Bone marrow (tissue), 2 donors: ENCODE results near the gene FBXW8.
"Not testable (repeated sequence)": the region's sequence is repeated elsewhere in the genome, so short reads cannot be mapped to it uniquely, and the experiment has no call there.

Experiments
- DNase-seq, 2 donors: peaks; one replicate each; lab custom pipeline; 2025; lab: John Stamatoyannopoulos, UW

FBXW8 gene

DNA sequence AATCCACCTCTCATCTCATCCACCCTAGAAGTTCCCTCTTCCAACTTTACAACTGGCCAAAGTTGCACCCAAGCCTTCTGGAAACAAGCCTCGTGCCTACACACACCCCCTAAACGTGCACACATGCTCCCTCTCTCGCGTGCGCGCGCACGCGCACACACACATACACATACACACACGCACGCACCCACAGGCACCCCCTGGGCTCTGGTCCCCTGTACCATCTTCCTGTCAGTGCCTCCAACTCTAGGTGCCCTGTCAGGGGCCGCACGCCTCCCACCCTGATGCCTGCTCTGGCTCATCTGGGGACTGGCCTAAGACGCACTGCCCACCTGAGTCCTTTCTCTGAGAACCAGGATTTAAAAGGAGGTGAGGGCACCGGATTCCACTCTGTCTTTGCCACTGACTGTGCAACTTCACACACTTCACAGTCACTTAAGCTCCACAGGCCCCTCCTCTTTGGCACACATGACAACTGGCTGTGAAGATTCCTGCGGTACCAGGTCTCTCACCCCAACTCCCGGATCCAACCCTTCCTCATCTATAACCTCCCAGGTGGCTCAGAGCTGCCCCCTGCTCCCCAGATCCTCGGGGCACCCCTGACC lies 142.9 kb downstream of the FBXW8 start:
- DNase-seq, result no peak

DNA sequence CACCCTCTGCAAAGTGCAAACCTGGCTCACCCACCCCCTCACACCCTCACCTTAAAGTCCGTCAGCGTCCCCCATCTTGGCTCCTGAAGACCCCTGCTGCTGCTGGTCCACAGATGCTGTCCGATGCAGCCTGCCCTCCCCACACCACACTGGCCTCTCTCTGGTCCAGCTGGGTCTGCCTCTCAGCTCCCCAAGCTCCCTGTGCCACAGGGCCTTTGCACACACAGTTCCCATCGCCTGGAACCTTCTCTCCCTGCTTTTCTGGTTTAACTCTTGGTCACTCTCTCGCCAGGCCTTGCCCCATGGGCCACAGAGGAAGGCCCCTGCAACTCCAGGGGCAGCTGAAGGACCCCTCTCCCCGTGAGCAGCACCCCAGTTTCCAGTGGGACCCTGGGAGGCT lies 143.5 kb downstream of the FBXW8 start:
- no peak for DNase-seq

DNA sequence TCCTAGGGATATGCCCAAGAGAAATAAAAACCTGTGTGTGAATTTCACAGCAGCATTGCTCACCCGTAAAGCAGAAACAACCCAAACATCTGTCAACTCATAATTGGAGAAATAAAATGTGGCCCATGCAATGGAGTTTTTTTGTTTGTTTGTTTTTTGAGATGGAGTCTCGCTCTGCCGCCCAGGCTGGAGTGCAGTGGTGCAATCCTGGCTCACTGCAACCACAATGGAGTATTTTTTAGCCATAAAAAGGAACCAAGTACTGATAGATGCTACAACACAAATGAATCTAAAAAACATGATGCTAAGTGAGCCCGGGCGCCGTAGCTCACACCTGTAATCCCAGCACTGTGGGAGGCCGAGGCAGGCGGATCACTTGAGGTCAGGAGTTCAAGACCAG lies 146.9 kb downstream of the FBXW8 start:
- DNase-seq, result not testable (repeated sequence)

DNA sequence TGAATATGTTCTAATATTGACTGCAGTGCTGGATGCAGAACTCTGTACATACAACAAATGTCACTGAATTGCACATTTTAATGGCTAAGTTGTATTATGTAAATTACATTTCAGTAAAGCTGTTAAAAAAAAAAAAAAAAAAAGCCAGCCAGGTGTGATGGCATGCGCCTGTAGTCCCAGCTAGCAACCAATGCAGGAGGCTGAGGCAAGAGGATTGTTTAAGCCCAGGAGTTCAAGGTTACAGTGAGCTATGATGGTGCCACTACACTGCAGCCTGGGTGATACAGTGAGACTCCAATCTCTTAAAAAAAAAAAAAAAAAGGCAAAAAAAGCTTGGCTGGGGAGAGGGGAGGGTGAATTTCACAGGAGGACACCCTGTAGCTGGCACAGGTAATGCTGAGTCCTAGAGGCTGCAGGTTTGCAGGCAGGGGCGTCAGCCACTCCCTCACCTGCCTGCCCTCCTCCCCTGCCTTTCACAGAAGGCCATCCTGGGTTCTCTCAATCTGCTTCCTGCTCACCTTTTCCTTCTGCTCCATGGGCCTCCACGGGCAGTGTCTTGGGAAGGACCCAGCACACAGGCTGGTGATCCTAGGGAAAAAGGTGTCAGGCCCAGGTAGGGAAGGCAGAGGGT lies 147.8 kb downstream of the FBXW8 start:
- no peak for DNase-seq

DNA sequence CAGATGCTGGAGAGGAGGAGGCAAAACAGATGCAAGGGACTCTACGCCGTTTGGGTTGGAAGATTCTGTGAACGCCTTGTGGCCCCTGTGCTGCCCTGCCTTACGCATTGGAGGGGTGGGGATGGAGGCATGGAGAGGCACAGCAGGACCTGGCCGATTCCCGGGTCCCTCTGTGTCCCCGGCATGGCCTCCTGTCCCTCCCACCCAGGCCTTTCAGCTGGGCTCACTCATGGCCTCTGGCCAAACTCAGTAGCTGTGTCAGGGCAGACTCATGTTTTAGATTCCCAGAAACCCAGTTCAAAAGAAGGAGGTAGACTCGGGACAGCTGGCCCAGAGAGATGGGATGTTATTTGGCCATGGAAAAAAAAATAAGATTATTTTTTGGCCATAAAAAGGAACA lies 148.4 kb downstream of the FBXW8 start:
- DNase-seq, result no peak

DNA sequence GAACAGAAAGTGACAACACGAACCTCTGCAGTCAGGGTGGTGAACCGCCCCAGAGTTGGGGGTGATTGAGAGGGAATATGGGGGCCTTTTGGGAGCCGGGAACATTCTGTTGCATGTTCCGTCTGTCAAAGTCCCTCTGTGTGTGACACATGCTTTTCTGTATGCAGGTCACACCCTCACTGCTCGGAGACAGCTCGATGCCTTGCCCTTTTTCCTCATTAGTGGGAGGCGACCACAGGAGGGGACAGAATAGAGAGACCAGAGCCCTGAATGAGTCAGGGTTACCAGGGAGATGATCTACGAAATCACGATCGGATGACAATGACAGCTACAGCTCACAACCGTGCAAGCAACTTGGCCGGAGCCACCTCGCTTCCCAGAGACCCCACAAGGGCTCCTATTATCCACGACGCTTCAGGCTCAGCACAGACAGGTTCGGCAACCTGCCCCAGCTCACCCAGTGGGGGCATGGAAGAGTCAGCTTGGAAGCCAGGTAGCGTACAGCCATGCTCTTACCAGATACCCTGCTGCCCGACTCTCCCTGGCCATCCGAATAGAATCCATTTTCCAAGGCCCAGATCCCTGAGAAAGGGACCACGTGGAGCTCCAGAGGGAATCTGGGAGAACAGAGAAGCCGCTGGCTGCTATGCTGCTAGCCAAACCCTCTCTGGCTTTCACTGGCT lies 149.6 kb downstream of the FBXW8 start:
- no peak for DNase-seq

DNA sequence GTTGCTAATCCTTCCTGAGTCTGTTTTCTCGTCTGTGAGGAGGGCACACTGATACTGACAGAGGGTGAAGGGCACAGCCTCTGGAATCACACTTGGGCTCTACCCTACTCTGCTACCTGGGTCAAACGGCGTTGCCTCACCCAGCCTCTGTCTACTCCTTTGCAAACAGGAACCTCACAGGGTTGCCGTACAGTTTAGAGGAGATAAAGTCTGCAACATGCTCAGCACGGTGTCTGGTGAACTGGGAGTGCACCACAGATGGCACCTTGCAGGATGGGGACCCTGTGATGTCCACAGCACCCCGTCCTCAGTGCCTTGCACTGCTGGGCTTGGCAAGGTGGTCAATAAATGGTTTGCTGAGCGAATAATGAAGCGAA lies 150.2 kb downstream of the FBXW8 start:
- DNase-seq, result no peak

DNA sequence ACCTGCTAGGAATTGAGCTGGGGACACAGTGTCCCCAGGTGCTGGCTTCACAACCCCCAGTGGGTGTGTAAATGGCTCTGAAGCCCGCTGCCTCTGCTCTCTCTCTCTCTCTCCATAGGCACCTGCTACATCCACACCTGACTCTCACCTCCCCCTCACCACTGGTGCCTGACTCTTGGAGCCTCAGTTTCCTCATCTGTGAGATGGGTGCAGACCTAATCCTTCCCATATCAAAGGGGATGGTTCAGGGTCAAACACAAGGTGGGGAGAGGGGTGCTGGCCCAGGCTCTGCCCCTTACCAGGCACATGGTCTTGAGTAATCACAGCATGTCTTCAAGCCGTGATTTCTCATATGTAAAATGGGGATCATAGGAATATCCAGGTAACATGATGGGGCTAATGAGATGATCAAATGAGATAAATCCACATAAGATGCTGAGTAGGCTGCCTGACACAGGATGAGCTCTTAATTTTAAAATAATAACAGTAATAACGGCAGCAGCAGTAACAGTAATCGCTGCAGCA lies 150.9 kb downstream of the FBXW8 start:
- DNase-seq, result no peak

DNA sequence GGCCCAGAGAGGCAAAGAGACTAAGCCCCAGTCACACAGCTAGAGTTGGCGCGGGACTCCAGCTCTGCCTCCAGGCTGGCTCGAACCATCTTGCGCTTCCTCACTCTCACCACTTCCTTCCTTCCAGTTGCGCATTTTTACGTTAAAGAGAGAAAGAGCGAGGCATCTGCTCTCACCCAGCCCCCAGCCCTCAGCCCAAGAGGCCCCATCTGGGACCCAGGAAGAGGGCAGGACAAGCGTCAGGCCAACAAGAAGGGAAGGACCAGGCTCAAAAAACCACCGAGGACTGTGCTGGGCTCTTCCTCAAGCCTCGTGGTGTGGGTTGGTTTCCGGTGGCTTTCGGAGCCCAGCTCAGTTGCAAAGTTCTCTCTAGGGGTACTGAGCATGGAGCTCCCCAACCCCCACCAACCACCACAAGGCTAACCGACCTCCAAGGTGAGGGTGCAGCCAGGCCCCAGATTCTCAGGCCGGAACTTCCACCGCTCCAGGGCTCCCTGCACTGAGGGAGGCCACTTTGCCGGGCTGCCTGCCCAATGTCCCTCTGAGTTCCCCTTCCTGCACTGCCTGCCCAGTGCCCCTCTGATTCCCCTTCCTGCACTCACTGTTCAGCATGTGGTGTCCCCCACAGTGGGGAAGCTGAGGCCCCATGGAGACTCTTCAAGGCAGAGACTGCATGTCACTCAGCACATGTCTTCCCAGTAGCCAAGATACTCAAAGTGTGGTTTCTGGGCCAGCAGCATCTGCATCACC lies 152.6 kb downstream of the FBXW8 start:
- DNase-seq, result peak; percentile 20 to 33

DNA sequence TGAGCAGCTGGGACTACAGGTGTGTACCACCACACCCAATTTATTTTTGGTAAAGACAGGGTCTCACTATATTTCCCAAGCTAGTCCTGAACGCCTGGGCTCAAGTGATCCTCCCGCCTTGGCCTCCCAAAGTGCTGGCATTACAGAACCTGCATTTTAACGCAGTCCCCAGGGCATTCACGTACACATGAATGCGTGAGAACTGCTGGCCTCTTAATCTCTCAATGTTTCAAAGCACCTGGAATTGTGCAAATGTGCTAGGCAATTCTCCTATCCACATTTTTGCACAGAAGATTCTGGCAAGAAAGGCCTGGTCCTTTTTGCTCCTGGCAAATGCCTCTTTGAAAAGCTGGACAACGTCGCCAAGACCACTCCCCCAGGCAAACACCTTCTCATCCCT lies 153.3 kb downstream of the FBXW8 start:
- no peak for DNase-seq

DNA sequence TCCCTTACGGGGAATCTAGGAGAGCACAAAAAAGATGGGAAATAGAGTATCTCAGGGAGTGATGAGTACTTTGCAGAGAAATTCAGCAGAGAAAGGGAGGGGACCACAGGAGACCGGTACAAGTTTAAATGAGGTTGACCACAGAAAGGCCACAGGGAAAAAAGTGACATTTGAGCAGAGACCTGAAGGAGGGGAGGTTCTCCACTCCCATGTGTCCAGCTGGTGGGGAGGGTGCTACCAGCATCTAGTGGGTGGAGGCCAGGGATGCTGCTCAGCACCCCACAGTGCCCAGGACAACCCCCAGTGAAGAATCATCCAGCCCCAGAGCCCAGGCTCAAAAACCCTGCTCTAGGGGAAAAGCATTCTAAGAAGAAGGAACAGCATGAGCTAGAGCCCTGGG lies 153.8 kb downstream of the FBXW8 start:
- no peak for DNase-seq

DNA sequence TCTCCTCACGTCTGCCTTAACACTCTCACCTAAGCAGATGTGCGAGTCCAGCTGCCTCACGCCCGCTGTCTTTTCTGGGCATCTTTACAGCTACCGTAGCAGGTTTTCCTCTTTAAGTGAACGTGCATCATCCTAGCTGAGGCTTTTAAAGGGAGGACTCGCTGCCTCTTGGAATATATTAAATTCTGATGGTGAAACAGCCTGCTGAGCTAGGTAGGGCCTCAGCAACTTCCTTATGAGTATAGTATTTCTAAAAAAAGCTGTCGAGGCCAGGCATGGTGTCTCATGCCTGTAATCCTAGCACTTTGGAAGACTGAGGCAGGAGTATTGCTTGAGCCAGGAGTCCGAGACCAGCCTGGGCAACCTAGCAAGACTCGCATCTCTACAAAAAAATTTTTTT lies 156.3 kb downstream of the FBXW8 start:
- no peak for DNase-seq

DNA sequence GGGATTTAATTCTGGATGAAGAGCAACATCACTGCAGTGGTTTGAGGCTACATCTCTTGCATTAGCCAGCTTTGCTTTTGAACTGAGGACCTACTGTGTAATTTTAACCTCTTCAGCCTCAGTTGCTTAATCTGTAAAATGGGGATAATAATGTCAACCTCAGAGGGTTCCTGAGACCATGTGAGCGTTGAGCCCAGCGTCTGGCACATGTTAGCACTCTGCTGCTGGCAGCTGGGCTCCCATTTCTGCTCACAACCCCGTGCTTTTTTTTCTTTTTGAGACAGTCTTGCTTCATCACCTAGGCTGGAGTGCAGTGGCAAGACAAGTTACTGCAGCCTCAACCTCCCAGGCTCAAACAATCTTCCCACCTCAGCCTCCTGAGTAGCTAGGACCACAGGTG lies 156.9 kb downstream of the FBXW8 start:
- no peak for DNase-seq

DNA sequence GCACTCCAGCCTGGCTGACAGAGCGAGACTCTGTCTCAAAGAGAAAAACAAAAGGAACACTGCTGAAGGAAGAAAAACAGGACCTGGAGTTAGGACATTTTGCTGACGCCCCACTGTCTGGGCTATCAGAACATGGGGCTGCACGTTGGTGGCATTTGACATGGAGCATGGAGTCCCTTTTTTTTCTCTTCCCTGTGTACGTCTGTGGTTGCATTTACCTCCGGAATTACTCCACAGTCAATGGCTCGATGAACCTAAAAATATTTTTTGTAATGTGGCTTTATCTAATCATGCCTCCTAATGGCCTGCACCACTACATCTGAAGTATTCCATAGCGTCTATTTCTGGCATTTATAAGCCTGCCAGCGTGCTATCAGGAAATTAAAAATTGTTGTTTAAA lies 157.7 kb downstream of the FBXW8 start:
- DNase-seq, result no peak

DNA sequence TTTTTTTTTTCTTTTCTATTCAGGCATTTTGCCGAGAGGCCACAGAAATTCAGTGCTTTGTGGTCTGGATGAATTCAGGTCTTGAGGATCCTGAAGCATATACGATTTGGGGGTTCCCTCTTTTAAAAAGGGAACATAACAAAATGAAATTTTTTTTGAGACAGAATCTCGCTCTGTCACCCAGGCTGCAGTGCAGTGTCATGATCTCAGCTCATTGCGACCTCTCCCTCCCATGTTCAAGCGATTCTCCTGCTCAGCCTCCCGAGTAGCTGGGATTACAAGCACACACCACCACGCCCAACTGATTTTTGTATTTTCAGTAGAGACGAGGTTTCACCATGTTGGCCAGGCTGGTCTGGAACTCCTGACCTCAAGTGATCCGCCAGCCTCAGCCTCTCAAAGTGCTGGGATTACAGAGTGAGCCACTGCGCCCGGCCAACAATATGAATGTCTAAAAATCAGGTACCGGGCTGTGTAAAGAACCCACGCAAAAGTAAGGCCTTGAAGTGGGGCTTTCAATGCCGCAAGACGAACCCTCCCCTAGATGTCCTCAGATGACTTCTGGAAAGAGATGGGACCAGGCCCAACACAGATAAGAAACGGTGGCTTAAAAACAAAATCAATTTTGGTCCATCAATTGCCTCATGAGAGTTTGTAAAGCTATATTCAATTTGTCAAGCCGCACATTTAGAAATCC lies 158.5 kb downstream of the FBXW8 start:
- DNase-seq, result no peak

DNA sequence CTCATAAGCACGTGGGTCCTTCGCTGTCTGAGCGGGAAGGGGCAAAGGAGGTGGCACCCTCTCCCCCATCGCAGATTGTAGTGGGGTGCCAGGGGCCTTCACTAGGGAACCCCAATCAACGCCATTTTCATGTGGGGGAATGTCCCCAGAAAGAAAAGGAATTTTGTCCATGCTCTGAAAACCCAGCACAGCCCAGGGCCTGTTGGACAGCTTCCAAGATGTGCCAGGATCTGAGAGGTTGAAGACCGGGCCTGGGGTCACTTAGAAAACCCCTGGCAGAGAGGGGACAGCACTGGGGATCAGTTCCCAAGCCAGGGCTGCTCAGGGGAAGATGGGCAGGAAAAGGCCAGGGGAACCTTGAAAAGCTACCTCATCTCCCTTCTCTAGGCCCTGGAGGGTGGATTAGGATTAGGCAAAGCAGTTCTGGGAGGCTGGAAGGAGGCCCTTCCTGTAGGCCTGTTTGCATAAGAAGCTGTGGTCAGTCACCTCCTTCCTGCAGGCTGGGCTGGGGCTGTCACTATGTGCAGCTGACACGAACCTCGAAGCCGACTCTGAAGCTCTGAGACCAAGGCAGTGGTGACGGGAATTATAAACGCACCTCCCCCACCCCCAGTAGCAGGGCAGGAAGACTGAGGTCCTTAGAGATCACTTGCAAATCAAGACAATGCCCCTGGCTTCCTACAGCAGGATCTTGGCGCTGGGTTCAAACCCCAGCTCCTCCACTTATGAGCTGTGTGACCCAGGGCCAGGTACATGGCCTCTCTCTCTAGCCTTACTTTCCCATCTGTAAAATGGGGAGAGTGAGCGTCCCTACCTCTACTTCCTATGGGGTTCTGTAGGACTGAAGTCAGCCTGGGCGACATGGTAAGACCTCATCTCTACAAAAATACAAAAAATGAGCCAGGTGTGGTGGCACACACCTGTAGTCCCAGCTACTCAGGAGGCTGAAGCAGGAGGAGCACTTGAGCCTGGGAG lies 159.5 kb downstream of the FBXW8 start:
- peak in 1 of 2 donors; percentile 21 for DNase-seq

DNA sequence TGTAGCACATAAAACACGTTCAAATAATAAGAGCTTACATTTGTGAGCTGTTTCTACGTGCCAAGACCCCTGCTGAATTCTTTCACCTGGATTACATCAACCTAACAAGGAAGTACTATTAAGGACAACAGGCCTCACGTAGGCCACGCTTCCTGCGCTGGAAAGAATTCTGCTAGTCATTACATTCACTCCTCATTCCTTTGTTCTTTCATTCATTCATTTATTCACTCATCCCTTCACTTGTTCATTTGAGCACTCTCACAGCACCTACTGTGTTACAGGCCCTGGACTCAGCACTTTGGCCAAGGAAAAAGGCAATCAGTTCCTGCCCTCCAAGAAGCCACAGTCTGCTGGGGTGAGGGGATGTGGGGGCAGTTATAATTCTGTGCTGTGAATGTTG lies 160.3 kb downstream of the FBXW8 start:
- no peak for DNase-seq

DNA sequence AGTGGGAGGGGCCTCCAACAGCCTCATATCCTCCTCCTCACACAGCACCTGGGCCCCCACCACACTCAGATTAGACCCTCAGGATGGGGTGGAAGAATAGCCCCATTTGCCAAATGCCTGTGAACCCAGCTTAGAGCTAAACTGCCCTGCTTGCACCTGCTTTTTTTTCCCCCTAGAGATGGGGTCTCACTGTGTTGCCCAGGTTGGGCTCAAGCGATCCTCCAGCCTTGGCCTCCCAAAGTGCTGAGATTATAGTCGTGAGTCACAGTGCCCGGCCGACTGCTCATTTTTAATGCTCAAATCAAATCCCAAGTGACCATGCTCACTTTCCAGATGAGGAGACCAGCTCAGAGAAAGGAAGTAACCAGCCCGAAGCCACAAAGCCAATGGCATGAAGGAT lies 161.4 kb downstream of the FBXW8 start:
- no peak for DNase-seq

DNA sequence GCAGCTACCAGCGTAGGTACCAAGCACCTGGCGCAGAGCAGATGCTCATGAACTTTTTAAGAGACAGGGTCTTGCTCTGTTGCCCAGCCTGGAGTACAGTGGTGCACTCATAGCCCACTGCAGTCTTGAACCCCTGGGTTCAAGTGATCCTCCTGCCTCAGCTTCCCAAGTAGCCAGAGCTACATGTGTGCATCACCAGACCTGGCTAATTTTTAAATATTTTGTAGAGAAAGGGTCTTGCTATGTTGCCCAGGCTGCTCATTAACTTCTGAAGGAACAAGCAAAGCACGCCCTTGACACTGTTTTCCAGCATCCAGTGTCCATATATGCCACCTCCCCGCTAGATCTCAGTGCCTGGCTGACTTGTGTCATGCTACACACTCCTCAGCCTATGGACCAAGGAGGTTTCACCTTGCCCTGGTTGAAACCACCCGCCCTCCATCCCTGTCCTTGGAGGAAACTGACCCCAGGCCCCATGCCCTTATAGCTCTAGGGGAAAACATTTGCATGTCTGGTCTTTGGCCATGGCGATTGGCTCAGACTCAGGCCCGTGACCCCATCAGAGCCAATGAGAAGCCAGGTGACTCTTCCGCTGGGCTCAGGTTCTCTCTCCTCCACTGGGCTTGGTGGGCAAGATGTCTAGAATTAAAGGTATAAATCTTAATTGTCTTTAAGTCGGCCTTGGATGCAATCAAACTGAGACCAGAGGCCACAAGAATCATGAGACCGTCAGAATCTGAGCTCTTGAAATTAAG lies 162.2 kb downstream of the FBXW8 start:
- DNase-seq, result no peak

DNA sequence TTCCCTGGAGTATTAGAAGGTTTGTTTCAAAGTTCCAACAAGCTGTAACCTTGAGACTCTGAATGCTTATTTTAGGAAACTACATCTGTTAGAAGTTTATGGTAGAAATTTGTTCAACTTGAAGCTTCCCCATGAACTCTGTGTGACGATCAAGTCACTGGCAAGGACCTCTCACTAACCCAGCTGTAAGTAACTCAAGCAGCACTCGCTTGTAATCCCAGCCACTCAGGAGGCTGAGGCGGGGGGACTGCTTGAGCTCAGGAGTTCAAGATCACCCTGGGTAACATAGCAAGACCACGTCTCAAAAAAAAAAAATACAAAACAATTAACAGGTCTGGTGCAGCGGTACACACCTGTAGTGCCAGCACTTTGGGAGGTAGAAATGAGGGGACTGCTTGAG lies 162.9 kb downstream of the FBXW8 start:
- no peak for DNase-seq
